Neural progenitor cell (in vitro differentiated cells): ENCODE measurements around the gene CTLA4. TPM values are rescaled to one million over a fixed set of nuclear protein-coding genes. Genes with fewer than 3 reads are reported as not detected.

Experiments used
- DNase-seq: peaks from one replicate; pipeline ENCODE4 v3.0.0-alpha.2; 2016; ENCODE audit warnings: low spot score
- H2AFZ ChIP-seq: fragments of 200-600 bp; sonication (generic); replicated peaks from 2 replicates; pipeline ENCODE4 v1.6.1; 2016; ENCODE audit warnings: antibody characterized with exemption
- H3F3A ChIP-seq: fragments of 200-600 bp; sonication (generic); 2 replicates; pipeline ENCODE4 v1.6.1; 2016; ENCODE audit warnings: antibody characterized with exemption, low read depth
- H3K27ac ChIP-seq: fragments of 200-600 bp; sonication (generic); 2 replicates; pipeline ENCODE4 v1.5.1; 2016; ENCODE audit warnings: mild to moderate bottlenecking
- H3K27me3 ChIP-seq: fragments of 200-600 bp; sonication (generic); 2 replicates; pipeline ENCODE4 v1.6.1; 2016; ENCODE audit warnings: mild to moderate bottlenecking, moderate library complexity
- H3K36me3 ChIP-seq: fragments of 200-600 bp; sonication (generic); 2 replicates; pipeline ENCODE4 v1.5.1; 2016
- H3K4me1 ChIP-seq: fragments of 200-600 bp; sonication (generic); 2 replicates; pipeline ENCODE4 v1.6.1; 2016; ENCODE audit warnings: mixed run types
- H3K4me2 ChIP-seq: fragments of 200-600 bp; sonication (generic); 2 replicates; pipeline ENCODE4 v1.6.1; 2016
- H3K4me3 ChIP-seq: fragments of 200-600 bp; sonication (generic); 2 replicates; pipeline ENCODE4 v1.5.1; 2016
- H3K79me2 ChIP-seq: fragments of 200-600 bp; sonication (generic); 2 replicates; pipeline ENCODE4 v1.6.1; 2016; ENCODE audit warnings: low read depth
- H3K9ac ChIP-seq: fragments of 200-600 bp; sonication (generic); 2 replicates; pipeline ENCODE4 v1.6.1; 2016
- H3K9me3 ChIP-seq: fragments of 200-600 bp; sonication (generic); 2 replicates; pipeline ENCODE4 v1.5.1; 2016; ENCODE audit warnings: low read depth
- H4K20me1 ChIP-seq: fragments of 200-600 bp; sonication (generic); 2 replicates; pipeline ENCODE4 v1.6.1; 2016; ENCODE audit warnings: low read depth
- H3K27ac Mint-ChIP-seq: 3 replicates; pipeline ENCODE4 v1.8.0; 2021; ENCODE audit warnings: mixed read lengths
- H3K27me3 Mint-ChIP-seq: 2 replicates; pipeline ENCODE4 v1.8.0; 2022; ENCODE audit warnings: low read depth, mild to moderate bottlenecking, inconsistent platforms, moderate library complexity, mixed read lengths; ENCODE audit not compliant: insufficient read depth
- H3K36me3 Mint-ChIP-seq: 3 replicates; pipeline ENCODE4 v1.8.0; 2021; ENCODE audit warnings: mixed read lengths
- H3K4me1 Mint-ChIP-seq: 3 replicates; pipeline ENCODE4 v1.8.0; 2021; ENCODE audit warnings: mixed read lengths
- H3K4me3 Mint-ChIP-seq: 3 replicates; pipeline ENCODE4 v1.8.0; 2021; ENCODE audit warnings: mild to moderate bottlenecking, moderate library complexity, mixed read lengths
- H3K9me3 Mint-ChIP-seq: 3 replicates; pipeline ENCODE4 v1.8.0; 2020; ENCODE audit warnings: mixed read lengths
- EZH2 ChIP-seq: fragments of 200-600 bp; sonication (generic); IDR thresholded peaks from 2 replicates; pipeline ENCODE4 v1.6.1; 2017; ENCODE audit warnings: antibody characterized with exemption, mild to moderate bottlenecking, moderate library complexity
- EZH2phosphoT487 ChIP-seq: fragments of 200-600 bp; sonication (generic); IDR thresholded peaks from 2 replicates; pipeline ENCODE4 v1.6.1; 2017; ENCODE audit warnings: antibody characterized with exemption
- total RNA-seq: library from RNA; depleted of rRNA; stranded (reverse); fragments of >200 nt; gene quantifications from 2 replicates; pipeline ENCODE4 v1.2.3, GENCODE V29; 2015; ENCODE audit warnings: low replicate concordance
- TF ChIP-seq, protein P1 (sequence below): fragments of 200-600 bp; sonication (generic); IDR thresholded peaks from 2 replicates; pipeline ENCODE4 v1.5.1; 2017; ENCODE audit warnings: antibody characterized with exemption, mild to moderate bottlenecking

CTLA4 gene
- total RNA-seq, 1 donor from 2014 or later: not detected

DNA sequence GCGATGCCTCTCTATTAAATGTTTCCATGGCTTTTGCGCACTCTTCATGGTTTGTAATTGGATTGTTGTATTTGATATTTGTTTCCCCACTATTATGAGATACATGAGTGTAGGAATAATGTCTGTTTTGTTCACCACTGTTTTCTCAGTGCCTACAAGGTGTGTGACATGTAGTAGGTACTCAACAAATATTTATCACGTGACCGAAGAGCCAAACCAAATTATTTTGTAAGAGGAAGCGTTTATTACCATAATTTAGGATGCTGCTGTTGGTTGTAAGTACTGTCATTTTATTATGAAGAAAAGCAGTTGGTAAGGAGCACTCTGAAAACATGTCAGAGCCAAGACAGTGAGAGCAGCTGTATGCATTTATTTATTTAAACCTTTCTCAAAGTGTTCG lies 32.2 kb upstream of the CTLA4 start:
- Histone ChIP-seq H3F3A (no peaks in the 10 kb centered on the region), H3K36me3 (no peaks in the 10 kb centered on the region), H3K4me1 (no peaks in the 10 kb centered on the region), H3K9ac (no peak overlapping the region), H3K4me3 (no peak overlapping the region), H3K9me3 (no peaks in the 10 kb centered on the region), H3K27me3 (no peaks in the 10 kb centered on the region), H2AFZ (no peak overlapping the region), H3K79me2 (no peaks in the 10 kb centered on the region), H4K20me1 (no peaks in the 10 kb centered on the region), H3K27ac (no peak overlapping the region), H3K4me2 (no peak overlapping the region)
- Mint-ChIP-seq H3K27ac (no peak overlapping the region), H3K4me3 (no peak overlapping the region), H3K4me1 (peaks cover 9% of the 10 kb centered on the region), H3K36me3 (no peaks in the 10 kb centered on the region), H3K27me3 (peaks cover 3% of the 10 kb centered on the region), H3K9me3 (no peaks in the 10 kb centered on the region)
- no peak for TF ChIP-seq EZH2
- no peak for TF ChIP-seq EZH2phosphoT487
- TF ChIP-seq, protein P1, sequence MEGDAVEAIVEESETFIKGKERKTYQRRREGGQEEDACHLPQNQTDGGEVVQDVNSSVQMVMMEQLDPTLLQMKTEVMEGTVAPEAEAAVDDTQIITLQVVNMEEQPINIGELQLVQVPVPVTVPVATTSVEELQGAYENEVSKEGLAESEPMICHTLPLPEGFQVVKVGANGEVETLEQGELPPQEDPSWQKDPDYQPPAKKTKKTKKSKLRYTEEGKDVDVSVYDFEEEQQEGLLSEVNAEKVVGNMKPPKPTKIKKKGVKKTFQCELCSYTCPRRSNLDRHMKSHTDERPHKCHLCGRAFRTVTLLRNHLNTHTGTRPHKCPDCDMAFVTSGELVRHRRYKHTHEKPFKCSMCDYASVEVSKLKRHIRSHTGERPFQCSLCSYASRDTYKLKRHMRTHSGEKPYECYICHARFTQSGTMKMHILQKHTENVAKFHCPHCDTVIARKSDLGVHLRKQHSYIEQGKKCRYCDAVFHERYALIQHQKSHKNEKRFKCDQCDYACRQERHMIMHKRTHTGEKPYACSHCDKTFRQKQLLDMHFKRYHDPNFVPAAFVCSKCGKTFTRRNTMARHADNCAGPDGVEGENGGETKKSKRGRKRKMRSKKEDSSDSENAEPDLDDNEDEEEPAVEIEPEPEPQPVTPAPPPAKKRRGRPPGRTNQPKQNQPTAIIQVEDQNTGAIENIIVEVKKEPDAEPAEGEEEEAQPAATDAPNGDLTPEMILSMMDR: no peak
- no peak for DNase-seq

DNA sequence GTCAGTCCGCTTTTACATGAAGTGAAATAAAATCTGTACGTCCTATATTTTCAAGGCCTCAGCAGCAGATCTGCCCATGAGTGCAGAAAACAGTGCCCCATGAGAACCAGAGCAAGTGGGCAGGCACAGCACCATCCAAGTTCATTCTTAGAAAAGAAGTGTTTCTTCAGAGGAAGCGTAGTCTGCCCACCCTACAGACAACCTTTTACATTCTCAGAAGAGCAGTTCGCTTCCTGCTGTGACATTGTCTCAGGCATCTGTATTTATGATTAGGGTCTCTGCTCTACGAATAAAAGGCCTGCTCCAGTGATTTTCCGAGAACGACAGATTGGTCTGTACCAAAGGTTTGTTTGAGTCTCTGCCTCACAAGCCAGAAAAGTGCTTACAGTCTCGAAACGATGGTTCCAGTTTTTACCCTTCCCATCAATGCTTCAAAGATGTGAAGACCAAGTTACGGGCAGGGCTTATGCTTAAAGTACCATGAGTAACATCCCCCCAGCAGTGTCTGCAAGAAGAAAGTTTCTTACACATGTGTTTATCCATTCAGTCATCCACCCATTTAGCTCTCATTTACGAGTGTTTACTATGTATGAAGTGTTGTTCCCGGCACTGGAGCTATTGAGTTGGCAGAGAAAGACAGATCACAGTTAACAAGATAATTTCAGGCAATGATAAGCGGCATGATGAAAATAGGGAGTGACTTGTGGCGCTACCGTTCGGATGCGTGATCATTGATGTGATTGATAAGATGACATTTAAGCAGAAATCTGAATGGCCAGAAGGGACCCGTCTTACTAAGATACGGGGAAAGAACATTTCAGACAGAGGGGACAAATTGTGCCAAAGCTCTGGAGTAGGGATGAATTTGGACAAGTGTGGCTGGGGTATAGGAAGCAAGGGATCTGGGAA lies 31.4 kb upstream of the CTLA4 start:
- Histone ChIP-seq H3K4me1 (no peaks in the 10 kb centered on the region), H3K27ac (no peak overlapping the region), H3K36me3 (no peaks in the 10 kb centered on the region), H3K9ac (no peak overlapping the region), H3K4me2 (no peak overlapping the region), H3K79me2 (no peaks in the 10 kb centered on the region), H2AFZ (no peak overlapping the region), H3K27me3 (no peaks in the 10 kb centered on the region), H3F3A (no peaks in the 10 kb centered on the region), H3K4me3 (no peak overlapping the region), H3K9me3 (no peaks in the 10 kb centered on the region), H4K20me1 (no peaks in the 10 kb centered on the region)
- H3K4me1 Mint-ChIP-seq: peaks cover 14% of the 10 kb centered on the region
- no peak overlapping the region for H3K27ac Mint-ChIP-seq
- H3K27me3 Mint-ChIP-seq: peaks cover 3% of the 10 kb centered on the region
- no peaks in the 10 kb centered on the region for H3K9me3 Mint-ChIP-seq
- DNase-seq: no peak
- no peak for TF ChIP-seq EZH2
- TF ChIP-seq EZH2phosphoT487: no peak
- TF ChIP-seq, protein P1: no peak
- no peak overlapping the region for H3K4me3 Mint-ChIP-seq
- H3K36me3 Mint-ChIP-seq: no peaks in the 10 kb centered on the region

DNA sequence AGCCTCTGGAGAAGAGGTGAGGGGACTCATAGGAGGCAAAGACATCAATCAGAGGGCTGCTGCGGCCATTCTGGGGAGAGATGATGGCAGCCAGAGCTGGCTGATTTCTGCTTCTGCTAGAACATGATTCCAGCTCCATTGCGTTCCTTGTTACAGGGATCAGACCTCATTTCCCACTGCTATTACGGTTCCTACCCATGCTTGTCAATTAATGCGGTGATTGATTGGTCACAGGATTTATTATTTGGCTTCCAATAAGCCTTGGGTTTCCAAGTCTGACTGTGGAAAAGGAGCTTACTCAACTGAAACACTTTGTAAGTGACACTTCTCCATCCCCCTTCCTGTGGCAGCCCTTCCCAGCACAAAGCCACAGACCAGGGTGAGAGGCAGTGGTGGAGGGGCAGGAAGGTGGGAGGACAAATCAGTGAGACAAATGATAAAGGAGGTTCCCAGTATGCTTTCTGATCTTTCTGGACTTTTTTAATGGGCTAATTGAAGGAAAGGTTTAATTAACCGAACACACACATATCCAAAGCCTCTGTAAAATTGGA lies 26.8 kb upstream of the CTLA4 start:
- Histone ChIP-seq H3K27me3 (no peaks in the 10 kb centered on the region), H3K9ac (no peak overlapping the region), H3K9me3 (no peaks in the 10 kb centered on the region), H3K4me1 (no peaks in the 10 kb centered on the region), H2AFZ (peak overlapping the region; percentile 87), H3K4me2 (no peak overlapping the region), H3K79me2 (no peaks in the 10 kb centered on the region), H3K4me3 (no peak overlapping the region), H3F3A (no peaks in the 10 kb centered on the region), H3K36me3 (no peaks in the 10 kb centered on the region), H4K20me1 (no peaks in the 10 kb centered on the region), H3K27ac (no peak overlapping the region)
- H3K4me1 Mint-ChIP-seq: peaks cover 12% of the 10 kb centered on the region
- no peaks in the 10 kb centered on the region for H3K36me3 Mint-ChIP-seq
- DNase-seq: no peak
- no peaks in the 10 kb centered on the region for H3K27me3 Mint-ChIP-seq
- no peaks in the 10 kb centered on the region for H3K9me3 Mint-ChIP-seq
- H3K27ac Mint-ChIP-seq: no peak overlapping the region
- TF ChIP-seq, protein P1: no peak
- TF ChIP-seq EZH2phosphoT487 (no peak), EZH2 (no peak)
- H3K4me3 Mint-ChIP-seq: no peak overlapping the region
